Measurements from ENCODE around the gene DOCK9.

GRCh38 chr13:98959291-98959690 lies 18.6 kb downstream of the DOCK9 start:
- TF ChIP-seq NRF1 (IDR thresholded peaks at IDR 0.05; ENCODE audit: low read depth, low read length) (no peak), RAD21 (IDR thresholded peaks at IDR 0.05; ENCODE audit: low read length) (no peak), EZH2phosphoT487 (IDR thresholded peaks at IDR 0.05; ENCODE audit: borderline replicate concordance, low read depth) (no peak), CTCF (IDR thresholded peaks at IDR 0.05) (no peak), RXRA (IDR thresholded peaks at IDR 0.05; ENCODE audit: borderline replicate concordance, low read depth) (no peak), MAX (IDR thresholded peaks at IDR 0.05; ENCODE audit: low read depth) (no peak), FOXJ3 (CRISPR knock-in tag; IDR thresholded peaks at IDR 0.05) (no peak), SMC3 (IDR thresholded peaks at IDR 0.05; ENCODE audit: low read depth, low read length) (no peak), ZBTB33 (IDR thresholded peaks at IDR 0.05; ENCODE audit: borderline replicate concordance, low read depth) (no peak)

Data from SK-N-SH (cell line).